Stimulated activated CD4-positive, alpha-beta T cell treated with anti-CD3 and anti-CD28 coated beads, TNF-alpha, amount 100 ng/mL, for 4 hours (primary cell): ENCODE measurements around the gene SYCN.

Source experiments
- DNase-seq, 3 experiments: peaks; one replicate each; pipeline ENCODE4 v3.0.0-alpha.2; 2020; ENCODE audit warnings: low read depth in 3 of 3

The SYCN gene

DNA sequence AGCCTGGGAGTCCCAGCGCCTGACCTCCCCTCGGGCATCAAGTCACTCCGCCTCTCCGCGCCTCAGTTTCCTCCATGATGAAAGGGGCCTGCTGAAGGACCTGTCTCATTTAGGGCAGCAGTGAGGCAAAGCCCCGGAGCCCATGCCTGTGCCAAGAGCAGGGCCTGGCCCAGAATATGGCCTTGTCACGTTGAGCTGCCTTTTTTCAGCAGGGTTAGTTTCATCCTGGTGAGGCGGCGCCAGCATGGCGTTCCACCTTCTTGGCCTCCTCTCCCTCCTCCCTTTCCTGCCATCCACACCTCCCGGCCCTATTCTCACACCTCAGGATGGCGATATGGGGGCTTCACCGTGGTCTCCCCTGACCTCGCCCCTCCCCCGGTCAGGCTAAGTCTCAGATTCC lies 48.3 kb downstream of the SYCN start:
- no peak for DNase-seq

DNA sequence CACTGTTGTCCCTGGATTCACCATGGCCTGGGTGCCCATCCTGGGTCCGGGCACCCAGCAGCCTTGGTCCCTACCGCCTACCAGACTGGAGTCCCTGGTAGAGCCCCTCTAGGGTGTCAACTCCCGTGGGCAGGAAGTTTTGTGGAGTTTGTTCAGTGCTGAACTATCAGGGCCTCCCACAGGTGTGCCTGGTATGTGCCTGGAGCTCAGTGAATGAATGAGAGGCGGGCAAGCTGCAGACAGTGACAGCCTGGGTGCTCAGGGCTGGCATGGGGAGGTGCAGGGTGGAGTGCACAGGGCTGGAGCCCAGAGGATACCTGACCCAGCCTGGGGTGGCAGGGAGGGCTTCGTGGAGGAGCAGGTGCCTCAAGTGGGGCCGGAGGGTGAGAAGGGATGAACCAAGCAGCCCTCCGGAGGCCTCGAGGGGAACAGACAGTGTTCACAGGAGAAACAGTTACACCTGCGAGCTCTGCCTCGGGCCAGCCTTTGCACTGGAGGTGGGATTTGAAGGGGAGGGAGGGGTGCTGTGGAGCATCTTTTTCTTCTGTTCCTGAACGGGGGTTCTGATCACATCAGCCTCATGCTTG lies 48.9 kb downstream of the SYCN start:
- no peak for DNase-seq

- no peak for DNase-seq
These were observed 49.4 kb downstream of the SYCN start for GRCh38 chr19:39154629-39155100.

DNA sequence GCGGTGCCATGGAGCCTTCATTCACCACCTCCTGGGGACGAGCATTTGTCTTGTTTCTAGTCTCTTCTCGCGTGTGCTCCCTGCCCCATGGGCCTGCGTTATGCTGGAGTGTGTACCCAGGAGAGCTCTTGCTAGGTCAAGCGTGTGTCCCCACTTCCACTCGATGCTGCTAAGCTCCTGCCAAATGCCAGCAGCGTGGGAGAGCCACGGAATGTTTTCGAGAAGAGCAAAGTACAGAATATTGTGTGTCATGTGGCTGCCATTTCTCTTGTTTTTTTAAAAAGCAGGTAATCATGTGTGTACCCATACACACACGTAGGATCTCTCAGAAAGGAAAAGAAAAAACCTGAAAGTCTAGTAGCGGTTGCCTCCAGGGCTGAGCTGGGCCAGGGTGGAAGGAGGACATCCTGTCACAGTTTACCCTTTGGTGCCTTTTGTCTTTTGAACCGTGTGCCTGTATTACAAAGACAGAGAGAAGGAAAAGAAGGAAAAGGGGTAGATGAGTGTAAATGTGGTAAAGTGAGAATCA lies 49.9 kb downstream of the SYCN start:
- no peak for DNase-seq
